ENCODE results near the gene STXBP2. TPM values are rescaled to one million over a fixed set of nuclear protein-coding genes. Genes with fewer than 3 reads are reported as not detected.

The STXBP2 gene
- total RNA-seq, 1 donor from 2014 or later, result 30.1 TPM

DNA sequence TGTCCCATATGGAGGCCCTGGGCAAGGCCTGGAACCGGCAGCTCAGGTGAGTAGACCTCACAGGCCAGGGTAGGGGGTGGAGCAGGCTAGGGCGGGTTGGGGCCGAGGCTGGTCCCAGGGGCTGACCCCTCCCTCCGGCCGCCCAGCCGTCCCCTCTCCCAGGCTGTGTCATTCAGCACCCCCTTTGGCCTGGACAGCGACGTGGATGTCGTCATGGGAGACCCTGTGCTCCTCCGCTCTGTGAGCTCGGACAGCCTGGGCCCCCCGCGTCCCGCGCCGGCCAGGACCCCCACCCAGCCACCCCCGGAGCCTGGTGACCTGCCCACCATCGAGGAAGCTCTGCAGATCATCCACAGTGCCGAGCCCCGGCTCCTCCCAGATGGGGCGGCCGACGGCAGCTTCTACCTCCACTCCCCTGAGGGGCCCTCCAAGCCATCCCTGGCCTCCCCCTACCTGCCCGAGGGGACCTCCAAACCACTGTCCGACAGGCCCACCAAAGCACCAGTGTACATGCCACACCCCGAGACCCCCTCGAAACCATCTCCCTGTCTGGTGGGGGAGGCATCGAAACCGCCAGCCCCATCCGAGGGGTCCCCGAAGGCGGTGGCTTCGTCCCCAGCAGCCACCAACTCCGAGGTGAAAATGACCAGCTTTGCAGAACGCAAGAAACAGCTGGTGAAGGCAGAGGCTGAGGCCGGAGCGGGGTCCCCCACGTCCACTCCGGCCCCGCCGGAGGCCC lies 25.2 kb upstream of the STXBP2 start:
- intact Hi-C loops (cut with DNase I), result no loop called here
- no peak for ATAC-seq
- DNase-seq (ENCODE audit: low spot score), result no peak

DNA sequence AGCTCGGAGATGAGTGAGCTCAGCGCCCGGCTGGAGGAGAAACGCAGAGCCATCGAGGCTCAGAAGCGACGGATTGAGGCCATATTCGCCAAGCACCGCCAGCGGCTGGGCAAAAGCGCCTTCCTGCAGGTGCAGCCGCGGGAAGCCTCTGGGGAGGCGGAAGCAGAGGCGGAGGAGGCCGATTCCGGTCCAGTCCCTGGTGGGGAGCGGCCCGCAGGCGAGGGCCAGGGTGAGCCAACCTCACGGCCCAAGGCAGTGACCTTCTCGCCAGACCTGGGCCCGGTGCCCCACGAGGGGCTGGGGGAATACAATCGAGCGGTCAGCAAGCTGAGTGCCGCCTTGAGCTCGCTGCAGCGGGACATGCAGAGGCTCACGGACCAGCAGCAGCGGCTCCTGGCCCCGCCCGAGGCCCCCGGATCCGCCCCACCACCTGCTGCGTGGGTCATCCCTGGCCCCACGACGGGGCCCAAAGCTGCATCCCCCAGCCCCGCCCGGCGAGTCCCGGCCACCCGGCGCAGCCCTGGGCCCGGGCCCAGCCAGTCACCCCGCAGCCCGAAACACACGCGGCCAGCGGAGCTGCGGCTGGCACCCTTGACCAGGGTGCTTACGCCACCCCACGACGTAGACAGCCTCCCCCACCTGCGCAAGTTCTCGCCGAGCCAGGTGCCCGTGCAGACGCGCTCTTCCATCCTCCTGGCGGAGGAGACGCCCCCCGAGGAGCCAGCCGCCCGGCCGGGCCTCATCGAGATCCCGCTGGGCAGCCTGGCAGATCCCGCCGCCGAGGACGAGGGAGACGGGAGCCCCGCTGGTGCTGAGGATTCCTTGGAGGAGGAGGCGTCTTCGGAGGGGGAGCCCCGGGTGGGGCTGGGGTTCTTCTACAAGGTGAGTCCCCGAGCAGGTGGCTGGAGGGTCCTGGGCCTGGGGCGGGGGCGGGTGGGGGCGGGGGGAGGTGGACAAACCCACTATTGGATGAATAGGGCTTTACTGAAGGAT lies 24.3 kb upstream of the STXBP2 start:
- intact Hi-C loops (cut with DNase I), result no loop called here
- no peak for ATAC-seq
- no peak for DNase-seq (ENCODE audit: low spot score)

DNA sequence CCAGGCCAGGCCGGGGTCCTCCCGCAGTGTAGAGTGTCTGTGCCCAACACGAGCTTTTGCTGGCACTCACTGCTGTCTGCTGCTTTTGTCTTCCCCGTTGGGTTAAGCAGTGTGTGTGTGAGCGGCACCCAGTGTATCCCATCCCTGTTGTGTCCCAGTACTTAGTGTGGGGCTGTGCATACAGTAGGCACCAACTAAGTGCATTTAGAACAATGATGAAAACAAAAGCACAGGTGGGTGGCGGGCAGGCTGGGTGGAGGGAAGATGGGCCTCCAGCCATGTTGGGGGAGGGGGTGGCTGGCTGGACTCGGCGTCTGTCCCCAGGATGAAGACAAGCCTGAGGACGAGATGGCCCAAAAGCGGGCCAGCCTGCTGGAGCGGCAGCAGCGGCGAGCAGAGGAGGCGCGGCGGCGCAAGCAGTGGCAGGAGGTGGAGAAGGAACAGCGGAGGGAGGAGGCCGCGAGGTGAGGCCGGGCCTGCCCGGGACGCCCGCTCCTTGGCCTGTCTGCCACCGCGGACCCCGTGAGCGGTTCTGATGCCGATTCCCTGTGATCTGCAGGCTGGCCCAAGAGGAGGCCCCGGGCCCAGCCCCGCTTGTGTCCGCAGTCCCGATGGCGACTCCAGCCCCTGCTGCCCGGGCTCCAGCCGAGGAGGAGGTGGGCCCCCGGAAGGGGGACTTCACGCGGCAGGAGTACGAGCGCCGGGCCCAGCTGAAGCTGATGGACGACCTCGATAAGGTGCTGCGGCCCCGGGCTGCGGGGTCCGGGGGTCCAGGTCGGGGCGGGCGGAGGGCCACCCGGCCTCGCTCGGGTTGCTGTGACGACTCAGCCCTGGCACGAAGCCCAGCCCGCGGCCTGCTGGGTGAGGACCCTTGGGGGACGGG lies 21.8 kb upstream of the STXBP2 start:
- no peak for DNase-seq (ENCODE audit: low spot score)
- no peak for ATAC-seq
- intact Hi-C loops (cut with DNase I), result no loop called here

DNA sequence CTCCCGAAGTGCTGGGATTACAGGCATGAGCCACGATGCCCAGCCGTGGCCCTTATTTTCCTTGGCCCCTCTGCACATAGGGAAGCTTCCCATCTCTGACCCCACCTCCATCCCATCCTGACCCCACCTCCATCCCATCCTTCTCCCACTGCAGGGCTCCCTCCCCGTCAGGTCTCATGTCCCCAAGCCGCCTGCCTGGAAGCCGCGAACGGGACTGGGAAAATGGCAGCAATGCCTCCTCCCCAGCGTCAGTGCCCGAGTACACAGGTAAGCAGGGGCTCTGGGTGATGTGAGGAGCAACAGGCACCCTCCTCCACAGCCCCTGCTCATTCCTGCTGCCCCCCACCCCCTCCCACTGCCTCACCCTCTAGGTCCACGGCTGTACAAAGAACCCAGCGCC lies 19.7 kb upstream of the STXBP2 start:
- intact Hi-C loops (cut with DNase I), result no loop called here
- ATAC-seq (no peak), DNase-seq (ENCODE audit: low spot score) (no peak)

DNA sequence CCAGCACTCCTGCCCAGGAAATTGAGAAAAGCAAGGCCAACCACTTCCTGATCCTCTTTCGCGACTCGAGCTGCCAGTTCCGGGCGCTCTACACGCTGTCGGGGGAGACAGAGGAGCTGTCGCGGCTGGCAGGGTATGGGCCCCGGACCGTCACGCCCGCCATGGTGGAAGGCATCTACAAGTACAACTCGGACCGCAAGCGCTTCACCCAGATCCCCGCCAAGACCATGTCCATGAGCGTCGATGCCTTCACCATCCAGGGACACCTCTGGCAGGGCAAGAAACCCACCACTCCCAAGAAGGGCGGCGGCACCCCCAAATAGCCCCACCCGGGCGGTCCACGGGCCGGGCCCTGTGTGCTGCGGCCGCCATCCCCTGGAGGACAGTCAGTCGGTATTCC lies 19.2 kb upstream of the STXBP2 start:
- intact Hi-C loops (cut with DNase I), result no loop called here
- ATAC-seq (no peak), DNase-seq (ENCODE audit: low spot score) (no peak)

DNA sequence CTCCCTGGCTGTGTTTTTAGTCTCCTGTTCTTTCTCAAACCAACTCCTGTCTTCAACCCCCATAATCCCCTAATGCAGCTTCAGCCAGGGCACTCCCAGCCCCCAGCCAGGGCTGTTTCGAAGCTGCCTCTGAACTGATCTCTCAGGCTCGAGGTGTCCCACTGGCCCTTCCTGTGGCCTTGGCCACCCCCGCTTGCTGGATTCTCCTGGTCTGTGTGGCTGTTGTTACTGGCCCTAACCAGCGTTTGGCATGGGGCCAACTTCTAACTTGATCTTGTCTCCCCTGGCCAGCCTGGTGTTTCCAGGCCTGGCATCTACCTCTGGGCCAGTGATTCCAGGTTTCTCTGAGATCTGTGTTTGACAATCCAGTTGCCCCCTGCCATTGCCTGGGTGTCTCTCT lies 18.6 kb upstream of the STXBP2 start:
- intact Hi-C loops (cut with DNase I), result no loop called here
- ATAC-seq (no peak), DNase-seq (ENCODE audit: low spot score) (no peak)

DNA sequence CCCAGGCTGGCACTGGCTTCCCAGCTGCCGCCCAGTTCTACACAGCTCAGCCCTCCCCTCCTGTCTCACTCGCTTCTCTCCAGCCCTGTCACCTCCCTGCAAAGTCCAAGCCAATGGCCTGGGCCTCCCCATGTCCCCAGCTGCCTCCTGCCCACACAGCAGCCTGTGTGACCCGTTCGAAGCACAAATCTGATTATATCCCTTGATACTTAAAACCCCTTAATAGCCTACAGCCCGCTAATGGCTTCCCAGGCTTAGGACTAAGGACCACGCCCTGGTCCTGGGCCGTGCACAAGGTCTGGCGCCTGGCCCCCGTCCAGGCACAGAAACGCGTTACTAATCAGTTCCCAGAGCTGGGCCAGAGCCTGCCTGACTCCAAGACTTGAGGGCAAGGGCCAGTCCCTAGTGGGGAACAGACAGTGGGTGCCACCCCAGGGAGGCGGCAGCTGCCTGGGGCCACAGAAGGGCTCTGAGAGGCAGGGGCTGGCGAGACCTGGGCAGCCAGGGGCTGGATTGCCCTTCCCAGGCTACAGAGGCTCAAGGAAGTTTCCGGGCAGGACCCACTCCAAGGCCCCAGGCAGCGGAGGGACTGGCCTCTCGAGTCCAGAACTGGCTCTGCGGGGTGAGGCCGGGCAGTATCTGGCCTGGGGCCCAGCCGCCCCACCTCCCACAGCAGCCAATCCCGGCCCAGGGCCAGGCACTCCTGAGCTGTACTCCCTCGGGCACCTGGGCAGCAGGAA lies 18.0 kb upstream of the STXBP2 start:
- ATAC-seq (peak; percentile 22), DNase-seq (ENCODE audit: low spot score) (no peak)
- intact Hi-C loops (cut with DNase I), result no loop called here

DNA sequence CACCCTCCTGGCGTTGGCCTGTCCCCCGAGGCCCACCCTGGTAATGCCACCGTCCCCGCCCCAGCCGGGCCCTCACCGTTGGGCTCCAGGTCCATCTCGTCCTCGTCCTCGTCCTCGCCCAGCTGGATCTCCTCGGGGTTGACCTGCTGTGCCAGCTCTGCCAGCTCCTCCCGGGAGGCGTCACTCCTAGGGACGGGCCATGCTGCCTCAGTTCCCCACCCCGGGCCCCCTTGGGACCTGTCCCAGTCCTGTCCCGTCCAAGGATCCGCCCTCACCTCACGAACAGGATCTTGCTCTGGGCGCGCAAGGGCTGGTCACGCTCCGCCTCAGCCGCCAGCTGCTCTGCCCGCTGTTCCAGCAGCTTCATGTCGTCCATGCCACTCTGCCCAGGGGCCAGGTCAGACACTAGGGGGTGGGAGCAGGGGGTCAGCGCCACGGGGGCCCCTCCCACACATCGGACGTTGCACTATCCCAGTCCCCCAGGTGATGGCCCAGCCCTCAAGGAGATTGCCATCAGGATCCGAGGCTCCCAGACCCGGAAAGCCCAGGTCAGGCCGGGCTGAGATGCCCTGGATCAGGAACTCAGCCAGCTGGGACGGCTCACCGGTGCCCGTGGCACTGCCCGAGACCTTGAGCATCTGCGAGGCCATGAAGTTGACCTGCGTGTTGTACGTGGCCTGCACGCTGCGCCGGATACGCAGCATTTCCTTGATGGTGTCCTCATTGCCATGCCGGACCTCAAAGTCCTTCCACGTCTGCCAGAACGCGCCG lies 17.1 kb upstream of the STXBP2 start:
- DNase-seq (ENCODE audit: low spot score) (no peak), ATAC-seq (no peak)
- intact Hi-C loops (cut with DNase I), result no loop called here

DNA sequence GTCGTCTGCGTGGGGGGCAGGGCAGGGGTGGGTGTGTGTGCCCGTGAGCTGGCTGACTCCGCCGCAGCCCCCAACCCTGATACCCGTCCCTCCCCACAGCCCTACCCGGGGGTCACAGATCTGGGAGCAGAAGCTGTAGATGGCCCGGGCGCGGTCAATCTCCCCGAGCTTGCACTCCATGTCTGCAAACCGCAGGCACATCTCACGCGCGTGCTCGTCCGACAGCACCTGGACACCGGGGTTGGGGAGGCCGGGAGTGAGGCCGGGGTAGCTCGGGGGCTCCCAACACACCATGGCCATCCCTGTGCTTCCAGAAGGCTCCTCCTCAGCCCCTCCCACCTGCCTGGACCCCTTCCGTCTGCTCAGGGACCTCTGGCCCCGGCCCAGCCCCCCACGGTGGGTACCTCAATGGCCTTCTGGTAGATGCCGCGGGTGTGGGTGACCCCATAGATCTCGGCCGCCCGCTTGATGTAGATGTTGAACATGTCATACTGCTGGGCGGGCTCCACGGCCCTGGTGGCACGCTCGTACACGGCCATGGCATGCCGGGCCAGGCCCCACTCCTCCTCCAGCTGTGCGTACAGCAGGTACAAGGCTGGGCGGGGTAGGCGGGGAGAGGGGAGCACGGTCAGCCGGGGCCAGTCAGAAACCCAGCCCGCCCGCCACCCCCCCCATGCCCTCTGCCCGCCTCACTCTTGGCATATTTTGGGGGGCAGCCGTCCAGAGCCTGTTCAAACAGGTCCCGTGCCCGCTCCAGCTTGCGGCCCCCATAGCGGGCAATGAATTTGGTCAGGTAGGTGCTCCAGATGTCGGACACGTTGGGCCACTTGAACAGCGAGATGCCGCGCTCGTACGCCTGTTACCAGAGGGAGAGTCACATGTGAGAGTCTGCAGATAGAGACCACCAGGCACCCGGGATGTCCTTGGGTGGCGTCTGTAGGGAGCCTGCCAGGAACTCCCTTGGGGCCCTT lies 16.2 kb upstream of the STXBP2 start:
- intact Hi-C loops (cut with DNase I), result no loop called here
- DNase-seq (ENCODE audit: low spot score) (no peak), ATAC-seq (no peak)

DNA sequence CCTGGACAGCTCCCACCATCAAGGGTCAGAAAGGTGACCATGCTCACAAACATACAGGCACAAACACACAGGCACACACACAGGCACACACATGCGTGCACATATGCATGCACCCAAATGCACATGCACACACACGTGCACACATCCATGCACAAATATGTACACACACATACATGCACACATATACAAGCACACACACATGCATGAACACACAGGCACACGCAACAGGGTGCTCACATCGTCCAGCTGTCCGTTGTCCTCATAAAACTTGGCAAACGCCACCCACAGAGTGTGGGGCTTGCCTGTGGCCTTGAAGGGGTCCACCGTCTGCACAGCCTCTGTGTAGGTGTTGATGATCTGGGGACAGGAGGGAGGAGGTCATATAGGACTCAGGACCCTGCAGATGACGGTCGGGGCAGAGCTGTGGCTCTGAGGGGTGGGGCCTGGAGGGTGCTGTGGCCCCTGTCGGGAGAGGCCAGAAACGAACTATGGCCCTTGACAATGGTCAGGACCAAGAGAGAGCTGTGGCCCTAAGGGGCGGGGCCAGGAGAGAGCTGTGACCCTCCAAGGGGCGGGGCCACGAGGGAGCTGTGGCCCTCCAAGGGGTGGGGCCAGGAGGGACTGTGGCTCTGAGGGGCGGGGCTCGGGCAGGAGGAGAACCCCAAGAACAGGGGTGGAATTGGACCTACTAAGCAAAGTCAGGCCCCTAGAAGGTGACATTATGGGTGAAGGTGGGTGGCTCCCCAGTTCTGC lies 13.8 kb upstream of the STXBP2 start:
- ATAC-seq (no peak), DNase-seq (ENCODE audit: low spot score) (no peak)
- intact Hi-C loops (cut with DNase I), result no loop called here

DNA sequence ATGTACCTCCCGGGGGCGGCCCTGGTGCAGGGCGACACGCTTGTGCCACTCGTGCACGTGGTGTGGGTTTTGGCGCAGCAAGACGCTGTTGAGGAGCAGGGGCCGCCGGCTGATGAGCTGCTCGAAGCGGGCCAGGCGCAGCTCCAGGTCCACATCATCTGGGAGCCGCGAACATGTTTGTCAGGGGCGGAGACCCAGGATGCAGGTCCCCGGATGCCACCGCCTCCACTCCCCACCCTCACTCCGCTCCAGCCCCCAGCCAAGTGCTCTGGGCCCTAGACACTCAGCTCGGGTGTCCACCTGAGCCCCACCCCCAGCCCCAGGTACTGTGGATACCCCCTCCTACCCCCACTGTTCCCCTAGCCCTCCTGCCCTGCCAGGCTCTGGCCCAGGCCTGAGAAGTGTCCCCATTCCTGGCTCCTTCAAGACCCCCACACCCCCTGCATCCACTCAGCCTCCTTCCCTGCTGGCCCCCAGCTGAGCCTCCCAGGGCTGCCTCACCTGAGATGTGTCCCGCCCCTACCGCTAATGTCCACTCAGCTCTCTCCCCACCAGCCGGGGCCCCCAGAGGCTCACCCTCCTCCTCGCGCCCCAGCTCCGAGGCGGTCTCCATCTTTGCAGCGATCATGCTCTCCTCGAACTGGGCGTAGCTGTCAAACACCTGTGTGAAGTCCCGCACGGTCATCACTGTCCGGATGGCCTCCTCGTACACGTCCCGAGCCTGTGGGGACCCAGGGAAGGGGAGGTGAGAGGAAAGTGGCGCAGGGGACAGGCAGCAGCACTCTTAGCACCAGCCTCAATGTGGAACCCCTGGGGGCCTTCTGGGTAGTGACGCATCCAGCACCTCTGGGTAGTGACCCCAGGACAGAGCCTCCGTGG lies 12.9 kb upstream of the STXBP2 start:
- ATAC-seq (no peak), DNase-seq (ENCODE audit: low spot score) (no peak)
- intact Hi-C loops (cut with DNase I), result no loop called here

DNA sequence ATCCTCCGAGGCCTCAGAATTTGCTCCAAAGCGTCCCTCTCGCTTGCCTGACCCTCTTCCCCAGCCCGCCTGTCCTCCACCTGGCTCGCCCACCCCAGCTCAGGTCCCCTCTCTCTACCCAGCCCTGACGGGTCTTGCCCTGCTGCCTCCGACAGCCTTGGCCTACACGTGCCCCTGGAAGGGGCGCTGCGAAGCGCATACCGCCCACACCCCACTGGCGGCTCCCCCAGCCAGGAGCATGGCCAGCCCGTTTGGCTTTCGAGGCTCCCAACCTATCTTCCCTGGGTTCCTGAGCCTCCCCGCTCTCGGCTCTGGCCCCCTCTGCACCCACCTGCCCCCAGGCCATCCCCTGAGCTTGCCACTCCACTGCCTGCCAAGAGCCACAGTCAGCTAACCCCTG lies 12.1 kb upstream of the STXBP2 start:
- DNase-seq (ENCODE audit: low spot score) (no peak), ATAC-seq (no peak)
- intact Hi-C loops (cut with DNase I), result no loop called here

DNA sequence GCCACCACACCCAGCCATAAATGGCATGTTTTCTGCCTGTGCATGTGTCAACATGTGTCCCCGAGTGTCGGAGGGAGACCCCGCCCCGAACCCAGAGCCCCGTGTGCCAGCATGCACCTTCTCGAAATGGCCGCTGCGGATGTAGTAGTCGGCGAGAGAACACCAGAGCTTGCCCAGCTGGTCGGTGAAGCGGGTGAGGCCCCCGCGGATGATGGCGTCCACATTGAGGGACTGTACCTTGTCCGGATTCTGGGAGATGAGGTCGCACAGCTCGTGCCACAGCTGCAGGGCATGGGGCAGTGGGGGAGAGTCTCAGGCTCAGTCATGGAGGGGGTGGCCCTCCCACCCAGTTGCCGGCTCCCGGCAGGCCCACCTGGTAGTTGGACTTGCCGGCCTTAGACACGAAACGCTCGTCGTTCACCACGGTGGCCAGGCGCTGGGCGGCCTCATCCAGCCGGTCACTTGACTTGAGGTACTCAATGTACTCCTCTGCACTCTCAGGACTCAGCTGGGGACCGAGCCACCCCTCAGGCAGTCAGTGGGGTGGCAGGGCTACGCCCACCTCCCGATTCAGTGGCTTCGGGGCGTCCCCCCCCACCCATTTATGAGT lies 11.0 kb upstream of the STXBP2 start:
- no peak for ATAC-seq
- no peak for DNase-seq (ENCODE audit: low spot score)
- intact Hi-C loops (cut with DNase I), result no loop called here

DNA sequence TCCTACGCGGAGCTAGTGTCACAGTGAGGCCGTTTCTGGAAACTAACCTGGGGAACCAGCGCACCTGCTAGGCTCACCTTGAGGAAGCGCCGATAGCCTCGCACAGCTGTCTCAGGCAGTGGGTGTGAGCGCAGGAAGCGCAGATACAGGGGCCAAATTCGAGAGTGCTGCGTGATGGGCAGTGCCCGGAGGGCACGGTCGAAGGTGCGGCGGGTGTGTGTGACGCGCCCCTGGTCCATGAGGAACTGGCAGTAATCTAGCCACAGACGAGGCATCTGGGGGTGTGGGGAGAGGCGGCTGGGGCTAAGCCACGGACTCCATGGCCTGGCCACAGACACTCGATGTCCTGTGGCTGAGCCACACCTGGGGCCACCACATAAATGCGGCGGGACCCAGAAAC lies 9.7 kb upstream of the STXBP2 start:
- no peak for ATAC-seq
- DNase-seq (ENCODE audit: low spot score), result no peak
- intact Hi-C loops (cut with DNase I), result no loop called here

Data from sciatic nerve (tissue), 2 donors.